HepG2 (cell line): ENCODE data around the gene PSMD1. TPM values are rescaled to one million over a fixed set of nuclear protein-coding genes. Genes with fewer than 3 reads are reported as not detected.

ENCODE experiments used
- ARHGAP35 ChIP-seq: sonication (generic); formaldehyde crosslinking; IDR thresholded peaks from 2 replicates; pipeline ENCODE4 v1.9.0; 2022; ENCODE audit warnings: mild to moderate bottlenecking, inconsistent platforms, moderate library complexity, missing genetic modification reagents, borderline replicate concordance
- CCDC6 ChIP-seq: sonication (generic); formaldehyde crosslinking; IDR thresholded peaks from 2 replicates; pipeline ENCODE4 v1.8.1; 2022; ENCODE audit warnings: mild to moderate bottlenecking, missing genetic modification reagents, moderate library complexity
- HCFC1 ChIP-seq: fragments of 150-350 bp; IDR thresholded peaks from 2 replicates; pipeline ENCODE4 v1.6.1; 2014; ENCODE audit warnings: low read depth, low read length
- KLF15 ChIP-seq: sonication (generic); formaldehyde crosslinking; IDR thresholded peaks from 2 replicates; pipeline ENCODE4 v1.8.1; 2023; ENCODE audit warnings: borderline replicate concordance, mild to moderate bottlenecking, inconsistent platforms, missing genetic modification reagents, mixed read lengths
- NAIF1 ChIP-seq: sonication (generic); formaldehyde crosslinking; IDR thresholded peaks from 2 replicates; pipeline ENCODE4 v1.5.0; 2020; ENCODE audit warnings: mild to moderate bottlenecking, missing genetic modification reagents, borderline replicate concordance
- RBFOX2 ChIP-seq: fragments of 200-400 bp; formaldehyde crosslinking; IDR thresholded peaks from 2 replicates; pipeline ENCODE4 v1.6.1; 2017; ENCODE audit warnings: low read depth, mild to moderate bottlenecking, low read length
- RFXAP ChIP-seq: sonication (generic); formaldehyde crosslinking; IDR thresholded peaks from 2 replicates; pipeline ENCODE4 v1.4.0; 2020; ENCODE audit warnings: missing genetic modification reagents, borderline replicate concordance
- TEAD2 ChIP-seq: sonication (generic); formaldehyde crosslinking; IDR thresholded peaks from 2 replicates; pipeline ENCODE4 v1.9.0; 2021; ENCODE audit warnings: missing genetic modification reagents
- ZNF232 ChIP-seq: sonication (generic); formaldehyde crosslinking; IDR thresholded peaks from 2 replicates; pipeline ENCODE4 v1.4.0; 2020; ENCODE audit warnings: missing genetic modification reagents, borderline replicate concordance
- ZNF296 ChIP-seq: sonication (generic); formaldehyde crosslinking; conservative IDR thresholded peaks from 2 replicates; pipeline ENCODE4 v1.5.0; 2020; ENCODE audit warnings: mild to moderate bottlenecking, missing genetic modification reagents
- ZNF546 ChIP-seq: sonication (generic); formaldehyde crosslinking; conservative IDR thresholded peaks from 2 replicates; pipeline ENCODE4 v1.8.1; 2023; ENCODE audit warnings: mild to moderate bottlenecking, missing genetic modification reagents
- ZNF749 ChIP-seq: sonication (generic); formaldehyde crosslinking; IDR thresholded peaks from 2 replicates; pipeline ENCODE4 v1.8.0; 2022; ENCODE audit warnings: mild to moderate bottlenecking, missing genetic modification reagents, moderate library complexity, borderline replicate concordance
- polyA plus RNA-seq, 8 experiments: library from polyadenylated mRNA; depleted of rRNA in 3 of 8; stranded (reverse) in 7 of 8; unstranded in 1 of 8; fragments of >200 nt; fragmentation: Illumina TruSeq in 4 of 8; extraction: Trizol in 4 of 8; gene quantifications; 2 replicates each; pipeline versions ENCODE4 v1.2.1 to v1.2.3, GENCODE V29; 2011 to 2016; ENCODE audit warnings: low read depth in 4 of 8, missing spikeins in 1 of 8, mixed read lengths in 1 of 8; ENCODE audit not compliant: insufficient read depth in 1 of 8
- total RNA-seq, 5 experiments: library from RNA; depleted of rRNA; stranded (reverse); fragments of >200 nt; fragmentation: Illumina TruSeq; extraction: Trizol; gene quantifications; 2 replicates each; pipeline ENCODE4 v1.2.3, GENCODE V29; 2016; ENCODE audit warnings: low read depth in 1 of 5
- TF ChIP-seq, protein P1 (sequence below), 2 experiments: IDR thresholded peaks; 2 replicates each; pipeline ENCODE4 v1.6.1; 2011 to 2012; ENCODE audit warnings: low read length in 2 of 2, borderline replicate concordance in 1 of 2, low read depth in 1 of 2, mild to moderate bottlenecking in 1 of 2, moderate library complexity in 1 of 2
- TF ChIP-seq, protein P2 (sequence below): sonication (generic); formaldehyde crosslinking; IDR thresholded peaks from 2 replicates; pipeline ENCODE4 v1.5.0; 2020; ENCODE audit warnings: mild to moderate bottlenecking, low read depth, missing genetic modification reagents, borderline replicate concordance
- TF ChIP-seq, protein P3 (sequence below): sonication (generic); formaldehyde crosslinking; IDR thresholded peaks from 2 replicates; pipeline ENCODE4 v1.5.1; 2020; ENCODE audit warnings: missing genetic modification reagents, mild to moderate bottlenecking, borderline replicate concordance
- TF ChIP-seq, protein P4 (sequence below): sonication (generic); formaldehyde crosslinking; IDR thresholded peaks from 2 replicates; pipeline ENCODE4 v1.4.0; 2020; ENCODE audit warnings: mild to moderate bottlenecking, missing genetic modification reagents, borderline replicate concordance

Gene PSMD1
- total and polyA plus RNA-seq, 2 of the 13 experiments (the other 11 are each of a cell fraction or from before 2014, with no cell fraction given) = 136 to 191 TPM

DNA sequence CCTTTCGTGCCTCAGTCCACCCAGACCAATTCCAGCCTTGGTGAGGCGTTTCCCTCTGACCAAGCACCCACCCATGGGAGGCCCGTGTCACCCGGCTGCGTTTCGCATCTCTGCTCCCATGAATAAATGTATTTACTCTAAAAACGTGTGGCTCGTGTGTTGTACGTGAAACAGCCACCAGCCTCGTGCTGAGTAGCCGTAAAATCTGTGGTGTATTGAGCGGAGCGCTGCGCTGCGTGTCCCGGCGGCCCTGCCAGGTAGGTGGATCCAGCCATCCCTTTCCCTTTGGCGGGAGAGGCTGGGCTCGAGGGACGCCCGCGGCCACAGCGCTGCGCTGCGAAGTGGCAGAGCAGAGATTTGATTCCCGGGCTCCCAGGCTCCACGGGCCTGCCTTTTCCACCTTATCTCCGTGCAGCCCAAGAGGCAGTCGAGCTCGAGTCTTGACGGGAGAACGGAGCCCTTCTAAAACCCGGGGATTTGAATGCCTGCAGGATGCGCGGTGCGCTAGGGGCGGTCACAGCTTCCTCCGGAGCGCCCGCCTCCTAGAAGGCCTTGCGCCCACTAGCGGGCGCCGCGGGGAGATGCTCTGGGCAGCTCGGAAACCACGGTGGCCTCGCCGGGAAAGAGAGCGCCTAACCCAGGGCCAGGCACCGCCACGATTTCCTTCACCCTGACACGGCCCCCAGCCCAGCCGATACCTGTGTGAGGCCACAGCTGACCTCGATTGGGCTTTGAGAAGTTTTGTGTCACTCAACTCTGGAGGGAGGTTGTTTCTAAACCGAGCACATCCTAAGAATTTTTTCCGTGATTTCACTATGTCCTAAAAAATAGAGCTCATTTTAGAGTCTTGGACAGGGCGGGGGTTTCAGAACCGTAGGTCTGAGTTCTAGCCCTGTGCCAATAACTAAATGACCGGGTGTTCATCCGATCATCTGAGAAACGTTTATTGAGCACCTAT is 3.9 kb upstream of the PSMD1 start (continued):
- TF ChIP-seq RFXAP (CRISPR knock-in tag) (peak; percentile 76), KLF15 (CRISPR knock-in tag) (peak; percentile 40; the same call in 1 of the 2 replicates), ARHGAP35 (CRISPR knock-in tag) (peak; percentile 88; the same call in 1 of the 2 replicates), NAIF1 (CRISPR knock-in tag) (0 out of 2 replicates have a peak, but pooled peaks have one; percentile 6), ZNF232 (CRISPR knock-in tag) (peak; percentile 58; the same call in 1 of the 2 replicates), ZNF296 (0 out of 2 replicates have a peak, but pooled peaks have one; percentile 47), CCDC6 (peak; percentile 82; the same call in 1 of the 2 replicates), TEAD2 (CRISPR knock-in tag) (peak; percentile 74; the same call in 1 of the 2 replicates), HCFC1 (peak; percentile 29; the same call in 1 of the 2 replicates), RBFOX2 (peak; percentile 92), ZNF546 (CRISPR knock-in tag) (peak; percentile 72; the same call in 1 of the 2 replicates), ZNF749 (CRISPR knock-in tag) (peak; percentile 67; the same call in 1 of the 2 replicates)
- TF ChIP-seq, protein P1, sequence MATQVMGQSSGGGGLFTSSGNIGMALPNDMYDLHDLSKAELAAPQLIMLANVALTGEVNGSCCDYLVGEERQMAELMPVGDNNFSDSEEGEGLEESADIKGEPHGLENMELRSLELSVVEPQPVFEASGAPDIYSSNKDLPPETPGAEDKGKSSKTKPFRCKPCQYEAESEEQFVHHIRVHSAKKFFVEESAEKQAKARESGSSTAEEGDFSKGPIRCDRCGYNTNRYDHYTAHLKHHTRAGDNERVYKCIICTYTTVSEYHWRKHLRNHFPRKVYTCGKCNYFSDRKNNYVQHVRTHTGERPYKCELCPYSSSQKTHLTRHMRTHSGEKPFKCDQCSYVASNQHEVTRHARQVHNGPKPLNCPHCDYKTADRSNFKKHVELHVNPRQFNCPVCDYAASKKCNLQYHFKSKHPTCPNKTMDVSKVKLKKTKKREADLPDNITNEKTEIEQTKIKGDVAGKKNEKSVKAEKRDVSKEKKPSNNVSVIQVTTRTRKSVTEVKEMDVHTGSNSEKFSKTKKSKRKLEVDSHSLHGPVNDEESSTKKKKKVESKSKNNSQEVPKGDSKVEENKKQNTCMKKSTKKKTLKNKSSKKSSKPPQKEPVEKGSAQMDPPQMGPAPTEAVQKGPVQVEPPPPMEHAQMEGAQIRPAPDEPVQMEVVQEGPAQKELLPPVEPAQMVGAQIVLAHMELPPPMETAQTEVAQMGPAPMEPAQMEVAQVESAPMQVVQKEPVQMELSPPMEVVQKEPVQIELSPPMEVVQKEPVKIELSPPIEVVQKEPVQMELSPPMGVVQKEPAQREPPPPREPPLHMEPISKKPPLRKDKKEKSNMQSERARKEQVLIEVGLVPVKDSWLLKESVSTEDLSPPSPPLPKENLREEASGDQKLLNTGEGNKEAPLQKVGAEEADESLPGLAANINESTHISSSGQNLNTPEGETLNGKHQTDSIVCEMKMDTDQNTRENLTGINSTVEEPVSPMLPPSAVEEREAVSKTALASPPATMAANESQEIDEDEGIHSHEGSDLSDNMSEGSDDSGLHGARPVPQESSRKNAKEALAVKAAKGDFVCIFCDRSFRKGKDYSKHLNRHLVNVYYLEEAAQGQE (IDR thresholded peaks at IDR 0.05; ENCODE audit: borderline replicate concordance in 1 of 2, low read depth in 1 of 2, low read length in 2 of 2) = peak in 1 of 2 experiments; percentile 55; a peak in 1 of 4 replicates
- TF ChIP-seq, protein P2, sequence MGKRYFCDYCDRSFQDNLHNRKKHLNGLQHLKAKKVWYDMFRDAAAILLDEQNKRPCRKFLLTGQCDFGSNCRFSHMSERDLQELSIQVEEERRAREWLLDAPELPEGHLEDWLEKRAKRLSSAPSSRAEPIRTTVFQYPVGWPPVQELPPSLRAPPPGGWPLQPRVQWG (CRISPR knock-in tag) = peak; percentile 94; the same call in 1 of the 2 replicates
- TF ChIP-seq, protein P3, sequence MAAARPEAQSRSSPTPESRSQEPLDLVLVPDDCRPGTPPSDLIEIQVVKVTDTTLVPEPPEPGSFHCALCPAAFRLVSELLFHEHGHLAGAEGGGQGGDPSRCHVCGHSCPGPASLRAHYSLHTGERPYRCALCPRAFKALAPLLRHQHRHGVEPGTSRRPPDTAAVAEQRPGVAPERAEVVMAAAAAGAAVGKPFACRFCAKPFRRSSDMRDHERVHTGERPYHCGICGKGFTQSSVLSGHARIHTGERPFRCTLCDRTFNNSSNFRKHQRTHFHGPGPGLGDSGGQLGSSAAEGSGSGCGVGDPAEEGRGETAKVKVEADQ (CRISPR knock-in tag) = 0 out of 2 replicates have a peak, but pooled peaks have one; percentile 8
- TF ChIP-seq, protein P4, sequence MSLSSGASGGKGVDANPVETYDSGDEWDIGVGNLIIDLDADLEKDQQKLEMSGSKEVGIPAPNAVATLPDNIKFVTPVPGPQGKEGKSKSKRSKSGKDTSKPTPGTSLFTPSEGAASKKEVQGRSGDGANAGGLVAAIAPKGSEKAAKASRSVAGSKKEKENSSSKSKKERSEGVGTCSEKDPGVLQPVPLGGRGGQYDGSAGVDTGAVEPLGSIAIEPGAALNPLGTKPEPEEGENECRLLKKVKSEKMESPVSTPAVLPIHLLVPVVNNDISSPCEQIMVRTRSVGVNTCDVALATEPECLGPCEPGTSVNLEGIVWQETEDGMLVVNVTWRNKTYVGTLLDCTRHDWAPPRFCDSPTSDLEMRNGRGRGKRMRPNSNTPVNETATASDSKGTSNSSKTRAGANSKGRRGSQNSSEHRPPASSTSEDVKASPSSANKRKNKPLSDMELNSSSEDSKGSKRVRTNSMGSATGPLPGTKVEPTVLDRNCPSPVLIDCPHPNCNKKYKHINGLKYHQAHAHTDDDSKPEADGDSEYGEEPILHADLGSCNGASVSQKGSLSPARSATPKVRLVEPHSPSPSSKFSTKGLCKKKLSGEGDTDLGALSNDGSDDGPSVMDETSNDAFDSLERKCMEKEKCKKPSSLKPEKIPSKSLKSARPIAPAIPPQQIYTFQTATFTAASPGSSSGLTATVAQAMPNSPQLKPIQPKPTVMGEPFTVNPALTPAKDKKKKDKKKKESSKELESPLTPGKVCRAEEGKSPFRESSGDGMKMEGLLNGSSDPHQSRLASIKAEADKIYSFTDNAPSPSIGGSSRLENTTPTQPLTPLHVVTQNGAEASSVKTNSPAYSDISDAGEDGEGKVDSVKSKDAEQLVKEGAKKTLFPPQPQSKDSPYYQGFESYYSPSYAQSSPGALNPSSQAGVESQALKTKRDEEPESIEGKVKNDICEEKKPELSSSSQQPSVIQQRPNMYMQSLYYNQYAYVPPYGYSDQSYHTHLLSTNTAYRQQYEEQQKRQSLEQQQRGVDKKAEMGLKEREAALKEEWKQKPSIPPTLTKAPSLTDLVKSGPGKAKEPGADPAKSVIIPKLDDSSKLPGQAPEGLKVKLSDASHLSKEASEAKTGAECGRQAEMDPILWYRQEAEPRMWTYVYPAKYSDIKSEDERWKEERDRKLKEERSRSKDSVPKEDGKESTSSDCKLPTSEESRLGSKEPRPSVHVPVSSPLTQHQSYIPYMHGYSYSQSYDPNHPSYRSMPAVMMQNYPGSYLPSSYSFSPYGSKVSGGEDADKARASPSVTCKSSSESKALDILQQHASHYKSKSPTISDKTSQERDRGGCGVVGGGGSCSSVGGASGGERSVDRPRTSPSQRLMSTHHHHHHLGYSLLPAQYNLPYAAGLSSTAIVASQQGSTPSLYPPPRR (CRISPR knock-in tag) = peak; percentile 72
